Activated CD4-positive, alpha-beta T cell treated with anti-CD3 and anti-CD28 coated beads, Interleukin-2, amount 50 U/mL, for 48 hours (primary cell): ENCODE results near the gene PRELID2.
"Not testable (repeated sequence)": the region's sequence is repeated elsewhere in the genome, so short reads cannot be mapped to it uniquely, and the experiment has no call there.

Source experiments
- DNase-seq, 2 experiments: peaks; one replicate each; pipeline ENCODE4 v3.0.0-alpha.2; 2020

The PRELID2 gene

GRCh38 chr5:145738227-145738626, 96.9 kb downstream of the PRELID2 start:
- no peak for DNase-seq

- DNase-seq = no peak
Measured at GRCh38 chr5:145737578-145737977, 97.6 kb downstream of the PRELID2 start.

GRCh38 chr5:145729956-145730355, 105.2 kb downstream of the PRELID2 start:
- DNase-seq = not testable (repeated sequence)

GRCh38 chr5:145723516-145723915, 111.6 kb downstream of the PRELID2 start:
- no peak for DNase-seq

GRCh38 chr5:145718956-145719355, 116.2 kb downstream of the PRELID2 start:
- no peak for DNase-seq

- DNase-seq = no peak
Measured at GRCh38 chr5:145715412-145715811, 119.7 kb downstream of the PRELID2 start.

GRCh38 chr5:145712245-145712644, 122.9 kb downstream of the PRELID2 start:
- no peak for DNase-seq

GRCh38 chr5:145711417-145711816, 123.7 kb downstream of the PRELID2 start:
- no peak for DNase-seq
